ENCODE results near the gene OR2C1.

DNA sequence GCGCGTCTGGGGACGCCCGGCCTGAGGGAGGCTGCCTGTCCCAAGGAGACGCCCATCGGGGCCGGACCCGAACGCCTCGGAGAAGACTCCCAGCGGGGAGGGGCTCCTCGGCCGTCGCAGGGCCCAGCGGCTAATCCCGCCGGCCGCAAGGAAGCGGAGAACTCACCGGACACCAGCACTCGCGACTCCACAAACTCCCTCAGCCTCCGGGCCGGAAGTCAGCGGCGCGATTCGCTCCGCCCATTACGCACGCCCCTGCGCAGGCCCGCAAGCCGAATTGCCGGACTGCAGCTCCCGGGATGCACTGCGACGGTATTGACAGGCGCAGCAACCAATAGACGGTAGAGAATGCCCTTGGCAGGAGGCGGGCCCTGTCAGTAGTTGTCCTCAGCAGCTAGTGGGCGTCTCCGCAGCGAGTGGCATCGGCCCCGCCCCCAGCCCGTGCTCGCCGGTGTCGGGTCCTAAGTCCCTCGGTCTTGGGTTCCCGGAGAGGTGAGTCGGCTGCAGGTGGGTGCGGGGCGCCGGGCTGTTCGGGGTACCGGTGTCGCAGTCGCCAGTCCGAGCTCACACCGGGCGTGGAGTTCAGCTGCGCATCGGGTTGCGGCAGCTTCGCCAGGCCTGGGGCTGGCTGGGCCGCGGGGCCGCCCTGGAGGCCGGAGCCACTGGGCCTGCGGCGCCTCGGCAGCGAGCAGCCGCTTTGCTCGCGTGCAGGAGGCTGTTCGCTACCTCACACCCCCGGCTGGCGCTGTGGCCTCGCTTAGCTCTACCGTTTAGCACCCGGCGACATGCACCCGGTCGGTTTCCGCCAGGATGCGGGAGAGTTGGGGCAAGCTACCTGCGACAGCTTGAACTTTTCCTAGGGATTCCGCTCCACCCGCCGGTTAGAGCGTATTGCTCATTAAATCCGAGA, 45.3 kb downstream of the OR2C1 start, which contains the start of the genes ZNF174 and ZSCAN32:
- TF ChIP-seq, protein P1, sequence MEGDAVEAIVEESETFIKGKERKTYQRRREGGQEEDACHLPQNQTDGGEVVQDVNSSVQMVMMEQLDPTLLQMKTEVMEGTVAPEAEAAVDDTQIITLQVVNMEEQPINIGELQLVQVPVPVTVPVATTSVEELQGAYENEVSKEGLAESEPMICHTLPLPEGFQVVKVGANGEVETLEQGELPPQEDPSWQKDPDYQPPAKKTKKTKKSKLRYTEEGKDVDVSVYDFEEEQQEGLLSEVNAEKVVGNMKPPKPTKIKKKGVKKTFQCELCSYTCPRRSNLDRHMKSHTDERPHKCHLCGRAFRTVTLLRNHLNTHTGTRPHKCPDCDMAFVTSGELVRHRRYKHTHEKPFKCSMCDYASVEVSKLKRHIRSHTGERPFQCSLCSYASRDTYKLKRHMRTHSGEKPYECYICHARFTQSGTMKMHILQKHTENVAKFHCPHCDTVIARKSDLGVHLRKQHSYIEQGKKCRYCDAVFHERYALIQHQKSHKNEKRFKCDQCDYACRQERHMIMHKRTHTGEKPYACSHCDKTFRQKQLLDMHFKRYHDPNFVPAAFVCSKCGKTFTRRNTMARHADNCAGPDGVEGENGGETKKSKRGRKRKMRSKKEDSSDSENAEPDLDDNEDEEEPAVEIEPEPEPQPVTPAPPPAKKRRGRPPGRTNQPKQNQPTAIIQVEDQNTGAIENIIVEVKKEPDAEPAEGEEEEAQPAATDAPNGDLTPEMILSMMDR (IDR thresholded peaks at IDR 0.05), result peak in 2 of 6 experiments; percentile 22 to 45
- peak in 3 of 4 donors; percentile 56 to 75 (median 64) for TF ChIP-seq POLR2A (IDR thresholded peaks at IDR 0.05)
